GM13977 (cell line): ENCODE measurements around the gene CARMIL1.

Source experiments
- DNase-seq: peaks from one replicate; pipeline ENCODE4 v3.0.0; 2012; ENCODE audit warnings: low spot score
- CTCF ChIP-seq: IDR thresholded peaks from 2 replicates; pipeline ENCODE4 v1.5.1; 2012; ENCODE audit warnings: mild to moderate bottlenecking, control low read depth; ENCODE audit not compliant: insufficient read depth; ENCODE audit errors: extremely low read depth, missing control alignments
- in situ Hi-C: fragments of 300-500 bp; cut with MboI; formaldehyde crosslinking; loops from one replicate; pipeline ENCODE4 v1.12.0; 2022; ENCODE audit warnings: low sequenced_read_pairs, low pct_unique_long_range_greater_than_20kb, mixed read lengths, inconsistent platforms; ENCODE audit not compliant: unreplicated experiment

CARMIL1 gene

DNA sequence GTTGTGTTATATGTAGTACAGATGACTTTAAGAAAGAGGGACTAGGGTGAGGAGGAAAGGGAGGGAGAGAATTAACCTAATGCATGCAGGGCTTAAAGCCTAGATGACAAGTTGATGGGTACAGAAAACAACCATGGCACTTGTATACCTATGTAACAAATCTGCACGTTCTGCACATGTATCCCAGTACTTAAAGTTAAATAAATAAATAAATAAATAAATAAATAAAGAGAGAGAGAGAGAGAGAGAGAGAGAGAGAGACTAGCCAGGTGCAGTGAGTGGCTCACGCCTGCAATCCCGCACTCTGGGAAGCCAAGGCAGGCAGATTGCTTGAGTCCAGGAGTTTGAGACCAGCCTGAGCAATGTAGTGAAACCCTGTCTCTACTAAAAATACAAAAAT lies 11.5 kb upstream of the CARMIL1 start:
- no peak for TF ChIP-seq CTCF
- DNase-seq: no peak
- in situ Hi-C loops: no loop called here

DNA sequence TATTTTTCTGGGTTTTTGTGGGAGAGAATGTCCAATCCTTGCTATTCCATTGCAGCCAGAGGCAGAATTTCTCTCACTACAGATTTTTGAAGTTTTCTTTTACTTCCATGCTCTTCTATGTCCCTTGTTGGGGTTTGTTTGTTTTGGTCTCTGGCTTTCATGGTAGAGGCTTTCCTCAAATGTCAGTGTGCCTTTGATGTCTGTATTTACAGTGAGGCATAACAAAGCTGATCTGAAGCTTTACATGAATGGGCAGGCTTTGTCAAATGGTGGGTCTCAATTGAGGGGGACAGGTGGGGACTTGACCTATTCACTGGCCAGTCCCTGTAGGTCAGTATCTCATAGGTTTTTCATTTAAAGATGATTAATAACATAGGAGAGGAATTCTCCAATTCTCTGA lies 8.6 kb upstream of the CARMIL1 start:
- in situ Hi-C loops: loop anchor here (10.0 kb wide), 1 partner anchor 214 kb away; no protein-coding TSS in a partner anchor

GRCh38 chr6:25275436-25275835 lies 3.7 kb upstream of the CARMIL1 start:
- TF ChIP-seq CTCF: no peak
- DNase-seq: no peak

More for the DNA sequence above, 8.6 kb upstream of the CARMIL1 start:
- TF ChIP-seq CTCF: no peak
- DNase-seq: no peak

DNA sequence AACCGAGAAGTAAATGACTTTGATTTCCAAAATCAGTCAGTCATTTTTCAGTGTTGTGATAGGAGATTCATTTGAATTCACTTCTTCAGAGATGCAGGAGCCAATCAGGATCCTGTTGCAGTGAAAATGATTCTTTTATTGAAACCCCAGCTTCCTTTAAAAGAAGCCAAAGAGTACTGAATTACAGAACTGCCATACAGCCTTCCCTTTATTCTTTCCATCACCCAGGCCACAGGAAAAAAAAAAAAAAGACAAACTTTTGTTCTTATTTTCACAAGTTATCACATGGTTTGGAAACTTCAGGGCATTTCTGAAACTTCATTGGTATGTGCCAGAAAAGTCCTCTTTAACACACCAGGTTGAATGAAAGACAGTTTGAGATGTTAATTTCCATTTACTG lies 1.8 kb upstream of the CARMIL1 start:
- TF ChIP-seq CTCF: no peak
- in situ Hi-C loops: loop anchor here (10.0 kb wide), 1 partner anchor 207 kb away; no protein-coding TSS in a partner anchor

More at GRCh38 chr6:25275436-25275835, 3.7 kb upstream of the CARMIL1 start:
- in situ Hi-C loops: loop anchor here (10.0 kb wide), 1 partner anchor 209 kb away; no protein-coding TSS in a partner anchor

DNA sequence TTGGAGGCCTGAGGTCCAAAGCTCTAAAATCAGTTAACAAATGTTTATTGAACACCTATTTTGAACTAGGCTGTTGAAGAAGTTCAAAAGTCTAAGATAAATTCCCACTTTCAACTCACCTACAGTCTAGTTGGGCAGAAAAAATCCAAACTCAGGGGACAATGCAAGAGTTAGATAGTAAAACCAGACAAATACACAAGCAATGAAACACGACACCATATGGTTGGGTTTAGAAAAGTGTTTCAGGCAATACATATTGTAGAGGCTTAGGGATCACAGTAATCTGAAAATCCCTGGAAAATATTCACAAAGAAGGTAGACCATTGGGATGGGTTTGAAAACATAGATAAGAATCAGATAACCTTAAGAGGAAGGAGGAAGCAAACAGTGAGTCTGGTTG lies 1.3 kb upstream of the CARMIL1 start:
- in situ Hi-C loops: loop anchor here (10.0 kb wide), 1 partner anchor 207 kb away; no protein-coding TSS in a partner anchor
- no peak for DNase-seq
- TF ChIP-seq CTCF: no peak

More for the DNA sequence above, 1.8 kb upstream of the CARMIL1 start:
- DNase-seq: no peak

DNA sequence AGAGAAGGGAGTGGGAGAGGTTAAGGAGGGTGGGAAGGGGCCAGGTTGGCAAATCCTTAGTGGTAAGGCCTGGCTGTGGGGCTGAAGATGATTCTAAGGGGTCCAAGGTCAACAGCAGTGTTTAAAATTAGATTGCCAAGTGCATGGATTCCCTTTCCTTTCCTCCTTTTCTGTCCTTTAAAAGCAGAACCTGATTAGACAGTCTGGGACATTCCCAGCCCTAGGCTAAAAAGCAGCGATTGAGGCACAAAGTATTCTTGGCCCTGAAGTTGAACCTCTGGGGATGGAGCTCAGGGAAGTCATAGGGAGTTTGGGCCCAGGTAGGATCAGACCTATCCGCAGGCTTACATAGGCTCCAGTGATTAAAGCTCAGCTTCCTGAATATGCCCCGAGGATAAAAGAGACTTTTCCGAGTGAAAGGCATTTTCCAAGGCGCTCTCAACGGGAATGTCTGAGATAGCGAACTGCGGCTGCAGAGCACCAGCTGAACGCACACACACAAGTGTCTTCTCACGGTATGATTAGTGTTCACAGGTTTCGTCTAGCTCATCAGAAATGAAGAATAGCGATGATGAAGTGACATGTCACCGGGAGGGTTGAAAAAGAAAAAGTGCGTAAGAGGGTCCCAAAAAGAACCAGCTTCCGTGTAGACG lies 787 bp upstream of the CARMIL1 start:
- in situ Hi-C loops: loop anchor here (10.0 kb wide), 1 partner anchor 206 kb away; no protein-coding TSS in a partner anchor
- no peak for DNase-seq

More for the DNA sequence above, 787 bp upstream of the CARMIL1 start:
- no peak for TF ChIP-seq CTCF
